NB4 (cell line): ENCODE measurements around the gene RGS3.

Experiments
- DNase-seq: peaks from one replicate; pipeline ENCODE4 v3.0.0; 2010; ENCODE audit warnings: low read depth
- H3K4me3 ChIP-seq: one replicate; pipeline ENCODE4 v1.5.1; 2011; ENCODE audit warnings: mild to moderate bottlenecking, low read depth, low read length, moderate library complexity
- CTCF ChIP-seq: IDR thresholded peaks from one replicate; pipeline ENCODE4 v1.5.1; 2012; ENCODE audit warnings: low read depth, low read length
- MAX ChIP-seq: IDR thresholded peaks from 2 replicates; pipeline ENCODE4 v1.6.1; 2011; ENCODE audit warnings: low read depth, low read length
- MYC ChIP-seq: IDR thresholded peaks from 2 replicates; pipeline ENCODE4 v1.6.1; 2011; ENCODE audit warnings: low read depth, low read length
- POLR2A ChIP-seq: IDR thresholded peaks from 2 replicates; pipeline ENCODE4 v1.6.1; 2011; ENCODE audit warnings: mild to moderate bottlenecking; ENCODE audit not compliant: insufficient read length; ENCODE audit errors: extremely low read depth

Gene RGS3

GRCh38 chr9:113569472-113570060 lies 106.0 kb downstream of the RGS3 start:
- TF ChIP-seq POLR2A (no peak), CTCF (no peak), MAX (no peak), MYC (no peak)
- DNase-seq = no peak
- H3K4me3 ChIP-seq = no peak overlapping the region

GRCh38 chr9:113570106-113570505 lies 106.6 kb downstream of the RGS3 start:
- no peak overlapping the region for H3K4me3 ChIP-seq
- no peak for TF ChIP-seq POLR2A
- TF ChIP-seq CTCF = no peak
- no peak for TF ChIP-seq MYC
- no peak for TF ChIP-seq MAX
- DNase-seq = no peak

- no peak overlapping the region for H3K4me3 ChIP-seq
- TF ChIP-seq CTCF = no peak
- TF ChIP-seq MAX = no peak
- DNase-seq = no peak
Observed at GRCh38 chr9:113570749-113571711, 107.5 kb downstream of the RGS3 start.

GRCh38 chr9:113572076-113572861 lies 108.7 kb downstream of the RGS3 start:
- TF ChIP-seq POLR2A (no peak), CTCF (no peak), MAX (no peak), MYC (no peak)
- DNase-seq = no peak
- H3K4me3 ChIP-seq = no peak overlapping the region

GRCh38 chr9:113573046-113573958 lies 109.8 kb downstream of the RGS3 start:
- no peak overlapping the region for H3K4me3 ChIP-seq
- no peak for TF ChIP-seq POLR2A
- no peak for TF ChIP-seq CTCF
- no peak for TF ChIP-seq MYC
- no peak for TF ChIP-seq MAX
- no peak for DNase-seq
